HCT116 (cell line): ENCODE results near the gene SRSF2.

Experiments used
- ATF3 ChIP-seq: IDR thresholded peaks from 2 replicates; pipeline ENCODE4 v1.6.1; 2012
- CTCF ChIP-seq, 3 experiments: fragments of 200-600 bp in 1 of 3; sonication (generic) in 1 of 3; IDR thresholded peaks in 2 of 3; conservative IDR thresholded peaks in 1 of 3; 2 replicates each; pipeline ENCODE4 v1.5.1; 2012 to 2017; ENCODE audit warnings: low read depth in 2 of 3, low read length in 2 of 3, antibody characterized with exemption in 1 of 3, borderline replicate concordance in 1 of 3, control low read depth in 1 of 3, mild to moderate bottlenecking in 1 of 3, mixed read lengths in 1 of 3, mixed run types in 1 of 3, moderate library complexity in 1 of 3; ENCODE audit not compliant: insufficient read depth in 1 of 3
- ELF1 ChIP-seq: IDR thresholded peaks from 2 replicates; pipeline ENCODE4 v1.6.1; 2012; ENCODE audit warnings: low read depth, borderline replicate concordance
- EZH2 ChIP-seq: fragments of 200-600 bp; sonication (generic); IDR thresholded peaks from 2 replicates; pipeline ENCODE4 v1.6.1; 2017; ENCODE audit warnings: antibody characterized with exemption, mixed run types
- EZH2phosphoT487 ChIP-seq: fragments of 200-600 bp; IDR thresholded peaks from 2 replicates; pipeline ENCODE4 v1.6.1; 2018; ENCODE audit warnings: antibody characterized with exemption, borderline replicate concordance
- JUND ChIP-seq: IDR thresholded peaks from 2 replicates; pipeline ENCODE4 v1.6.1; 2012
- MAX ChIP-seq: IDR thresholded peaks from 2 replicates; pipeline ENCODE4 v1.6.1; 2012
- POLR2A ChIP-seq: IDR thresholded peaks from 2 replicates; pipeline ENCODE4 v1.7.0; 2011; ENCODE audit warnings: borderline replicate concordance; ENCODE audit not compliant: insufficient read depth, insufficient read length; ENCODE audit errors: extremely low read depth
- POLR2AphosphoS5 ChIP-seq: IDR thresholded peaks from 2 replicates; pipeline ENCODE4 v1.6.1; 2011; ENCODE audit warnings: mild to moderate bottlenecking, low read depth, low read length, moderate library complexity
- SIN3A ChIP-seq: IDR thresholded peaks from 2 replicates; pipeline ENCODE4 v1.6.1; 2012; ENCODE audit warnings: low read depth
- SP1 ChIP-seq: IDR thresholded peaks from 2 replicates; pipeline ENCODE4 v1.6.1; 2012; ENCODE audit warnings: low read depth
- SRF ChIP-seq: IDR thresholded peaks from 2 replicates; pipeline ENCODE4 v1.6.1; 2012; ENCODE audit warnings: low read depth
- YY1 ChIP-seq: IDR thresholded peaks from 2 replicates; pipeline ENCODE4 v1.6.1; 2011; ENCODE audit warnings: low read length, low read depth, moderate library complexity, mild to moderate bottlenecking; ENCODE audit not compliant: insufficient replicate concordance; ENCODE audit errors: extremely low read depth

GRCh38 chr17:76744747-76745146, 7.6 kb upstream of the SRSF2 start:
- no peak for TF ChIP-seq POLR2A
- no peak for TF ChIP-seq CTCF (IDR thresholded peaks at IDR 0.05 in 2 of 3, conservative IDR thresholded peaks at IDR 0.05 in 1 of 3; ENCODE audit: borderline replicate concordance in 1 of 3, insufficient read depth in 1 of 3, low read depth in 2 of 3, low read length in 2 of 3)
- TF ChIP-seq EZH2: no peak
- no peak for TF ChIP-seq SIN3A
- no peak for TF ChIP-seq POLR2AphosphoS5
- TF ChIP-seq YY1: no peak
- no peak for TF ChIP-seq MAX
- no peak for TF ChIP-seq ELF1
- no peak for TF ChIP-seq SRF
- no peak for TF ChIP-seq JUND
- no peak for TF ChIP-seq EZH2phosphoT487
- no peak for TF ChIP-seq SP1
- no peak for TF ChIP-seq ATF3
